Measurements from ENCODE around the gene CC2D2A. TPM values are rescaled to one million over a fixed set of nuclear protein-coding genes. Genes with fewer than 3 reads are reported as not detected.
A peak's percentile ranks its signal among the peaks of the same experiment; 100 is the strongest.

The CC2D2A gene
- total and polyA plus RNA-seq, 9 of the 15 experiments (the other 6 are each of a cell fraction or from before 2014, with no cell fraction given) = 0.36 to 2.5 (median 1.6) TPM

- TF ChIP-seq REST (IDR thresholded peaks at IDR 0.05; ENCODE audit: borderline replicate concordance) (peak; percentile 85), REST (CRISPR knock-in tag; IDR thresholded peaks at IDR 0.05; ENCODE audit: low read depth) (no peak), SOX6 (IDR thresholded peaks at IDR 0.05) (peak; percentile 23; the same call in 1 of the 2 replicates), SMAD2 (IDR thresholded peaks at IDR 0.05; ENCODE audit: low read depth, low read length) (no peak), TBP (optimal IDR thresholded peaks at IDR 0.05; ENCODE audit: low read depth, low read length) (peak; percentile 9), ARID4B (CRISPR knock-in tag; IDR thresholded peaks at IDR 0.05) (no peak), CHD1 (IDR thresholded peaks at IDR 0.05; ENCODE audit: low read length) (no peak), CSDE1 (IDR thresholded peaks at IDR 0.05) (no peak), NFYB (IDR thresholded peaks at IDR 0.05; ENCODE audit: extremely low read depth, insufficient read length) (no peak), BACH1 (tag; IDR thresholded peaks at IDR 0.05) (no peak), JUN (IDR thresholded peaks at IDR 0.05; ENCODE audit: borderline replicate concordance, low read depth, low read length) (0 out of 2 replicates have a peak, but pooled peaks have one; percentile 4), JUN (CRISPR knock-in tag; IDR thresholded peaks at IDR 0.05; ENCODE audit: borderline replicate concordance) (no peak), MEF2D (tag; conservative IDR thresholded peaks at IDR 0.05; ENCODE audit: low read depth) (no peak), BHLHE40 (IDR thresholded peaks at IDR 0.05; ENCODE audit: low read length) (peak; percentile 84)
Measured at GRCh38 chr4:15479089-15479912, 9.6 kb downstream of the CC2D2A start (continued).

All from K562 (cell line).